T47D (cell line): ENCODE measurements around the gene GLI3.

Experiments used
- DNase-seq, 2 experiments: peaks; one replicate each; pipeline versions ENCODE4 v3.0.0 to v3.0.0-alpha.2; 2011 to 2012; ENCODE audit warnings: low read depth in 1 of 2, low spot score in 1 of 2
- JUND ChIP-seq: IDR thresholded peaks from 2 replicates; pipeline ENCODE4 v1.6.1; 2012; ENCODE audit warnings: low read depth
- in situ Hi-C: cut with HindIII; loops from 2 replicates; pipeline ENCODE4 v1.10.0; 2016; ENCODE audit warnings: low sequenced_read_pairs, low pct_unique_long_range_greater_than_20kb

The GLI3 gene

DNA sequence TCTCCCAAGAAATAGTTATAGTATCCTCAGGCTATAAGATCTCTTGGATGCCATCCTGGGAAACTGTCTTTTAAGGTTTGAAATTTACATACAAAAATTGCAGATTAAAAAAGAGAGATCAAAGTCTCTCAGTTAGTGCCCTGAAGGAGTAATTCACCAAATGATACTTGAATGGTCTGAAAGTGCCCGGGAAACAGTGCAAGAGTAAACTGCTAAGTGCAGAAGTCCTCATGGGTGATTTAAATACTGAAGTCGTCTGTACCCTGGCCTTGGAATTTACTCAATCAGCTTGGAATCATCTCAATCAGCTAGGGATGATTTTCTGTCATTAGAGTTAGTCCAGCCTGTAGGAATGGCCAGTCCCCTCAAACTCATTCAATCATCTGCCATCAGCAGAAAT lies 155.3 kb downstream of the GLI3 start:
- no peak for DNase-seq
- in situ Hi-C loops: no loop called here
- no peak for TF ChIP-seq JUND

DNA sequence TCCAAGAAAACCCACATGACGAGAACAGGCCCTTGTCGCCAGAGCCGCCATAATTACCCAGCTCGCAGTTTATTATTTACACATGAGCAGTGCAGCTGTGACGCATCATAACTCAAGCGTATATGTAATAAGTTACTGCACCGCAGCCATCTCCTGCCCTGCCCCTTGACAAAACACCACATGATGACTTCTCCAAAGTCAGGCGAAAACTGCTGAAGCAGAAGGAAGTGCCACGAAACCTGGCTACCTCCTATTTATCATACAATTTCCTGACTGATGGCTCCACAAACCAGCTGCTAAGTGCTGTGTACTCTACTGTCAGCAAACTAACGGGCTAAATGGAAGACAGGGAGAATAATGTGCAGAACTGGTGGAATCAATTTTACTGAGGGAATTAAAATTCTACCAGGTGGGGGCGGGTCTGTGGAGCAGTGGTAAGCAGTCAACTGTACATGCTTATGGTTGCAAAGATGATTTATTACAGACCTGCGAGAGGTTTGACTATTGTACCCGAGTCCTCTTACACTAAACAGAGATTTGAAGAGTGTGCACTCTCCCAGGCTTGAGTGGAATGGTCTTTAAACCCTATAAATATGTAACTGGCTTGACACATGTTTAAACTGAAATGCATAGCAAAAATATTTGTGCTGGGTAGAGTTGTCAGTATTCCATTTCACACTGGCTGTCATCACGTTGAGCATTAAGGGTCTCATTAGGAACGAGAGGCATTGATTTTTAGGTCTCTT lies 156.0 kb downstream of the GLI3 start:
- in situ Hi-C loops: no loop called here

DNA sequence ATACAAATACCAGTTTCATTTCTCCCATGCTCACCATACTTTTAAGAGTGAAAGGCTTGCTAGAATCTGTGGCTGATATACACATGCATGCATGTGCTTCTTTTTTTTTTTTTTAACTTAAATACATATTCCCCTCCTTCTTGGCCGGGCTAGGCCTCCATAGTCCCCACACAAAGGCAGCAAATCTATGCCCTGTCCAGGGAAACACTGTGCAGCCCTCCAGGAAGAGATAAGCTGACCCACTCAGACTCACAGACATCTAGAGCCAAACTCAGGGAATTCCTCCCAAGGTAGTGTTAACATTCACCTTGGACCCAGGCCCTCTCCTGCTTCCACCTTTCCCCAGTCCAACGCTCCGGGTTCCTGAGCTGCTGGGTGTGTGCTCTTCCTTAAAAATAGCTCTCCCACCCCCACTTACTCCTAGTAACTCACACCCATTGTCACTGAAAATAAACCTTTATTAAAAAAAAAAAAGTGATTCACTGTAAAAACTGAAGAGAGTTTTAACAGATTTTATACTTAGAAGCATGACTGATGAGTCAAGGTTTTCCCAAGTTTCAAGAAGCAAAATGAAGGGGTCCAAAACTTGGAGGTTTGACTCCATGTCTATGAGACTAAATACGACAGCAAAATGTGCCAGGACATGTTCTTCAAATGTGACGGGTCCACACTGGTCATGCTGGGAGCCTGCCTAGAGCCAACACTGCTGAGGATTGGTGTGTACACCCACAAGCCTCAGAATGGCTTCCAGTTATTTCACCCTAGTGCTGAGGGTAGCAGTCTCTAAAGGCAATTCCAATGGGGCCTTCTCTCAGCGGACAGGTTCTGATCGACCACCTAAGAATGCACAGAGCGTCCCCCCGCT lies 159.5 kb downstream of the GLI3 start:
- no peak for TF ChIP-seq JUND
- DNase-seq: no peak
- in situ Hi-C loops: no loop called here

More for the DNA sequence above, 156.0 kb downstream of the GLI3 start:
- TF ChIP-seq JUND: no peak
- DNase-seq: no peak

DNA sequence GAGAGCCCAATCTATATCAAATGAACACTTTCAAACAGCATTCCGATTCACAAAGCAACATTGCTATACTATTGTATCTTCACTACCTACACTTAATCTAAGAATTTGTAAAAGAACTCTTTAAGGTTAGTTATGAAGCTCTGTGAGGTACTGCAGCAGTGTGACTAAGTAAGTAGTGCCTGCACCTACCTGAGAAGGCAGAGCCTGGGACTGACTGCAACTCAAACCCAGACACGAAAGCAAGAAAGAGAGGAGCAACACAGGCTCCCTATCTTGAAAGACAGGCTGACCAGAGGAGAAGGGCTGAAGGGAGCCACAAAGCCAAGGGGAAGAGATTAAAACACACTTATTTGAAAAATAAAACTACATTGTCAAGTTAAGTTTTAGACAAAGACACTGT lies 160.1 kb downstream of the GLI3 start:
- TF ChIP-seq JUND: no peak
- DNase-seq: no peak
- in situ Hi-C loops: no loop called here

GRCh38 chr7:42075418-42075817 lies 161.6 kb downstream of the GLI3 start:
- in situ Hi-C loops: no loop called here
- no peak for TF ChIP-seq JUND
- no peak for DNase-seq

- DNase-seq: no peak
- no peak for TF ChIP-seq JUND
- in situ Hi-C loops: no loop called here
These were observed 162.9 kb downstream of the GLI3 start for GRCh38 chr7:42074076-42074475.

GRCh38 chr7:42071372-42072261 lies 165.4 kb downstream of the GLI3 start:
- DNase-seq: no peak
- in situ Hi-C loops: no loop called here
- TF ChIP-seq JUND: no peak

- in situ Hi-C loops: no loop called here
- TF ChIP-seq JUND: no peak
- DNase-seq: peak in 1 of 2 experiments; percentile 39
These were observed 166.9 kb downstream of the GLI3 start for GRCh38 chr7:42070068-42070467.

DNA sequence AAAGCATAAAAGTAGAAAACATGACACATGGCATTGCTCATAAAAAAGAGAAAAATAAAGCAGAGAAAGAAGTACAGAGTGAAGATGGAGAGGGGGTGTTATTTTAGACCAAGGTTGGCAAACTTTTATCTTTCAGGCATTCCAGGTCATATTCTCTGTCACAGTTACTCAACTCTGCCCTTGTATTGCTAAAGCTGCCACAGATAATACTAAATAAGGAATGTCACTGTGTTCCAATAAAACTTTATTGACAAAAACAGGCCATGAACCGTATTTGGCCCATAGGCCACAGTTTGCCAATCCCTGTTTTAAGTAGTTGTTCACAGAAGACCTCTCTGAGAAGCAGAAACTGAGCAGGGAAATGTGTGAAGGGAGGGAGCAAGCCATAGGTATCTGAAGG lies 167.4 kb downstream of the GLI3 start:
- in situ Hi-C loops: no loop called here
- no peak for DNase-seq
- TF ChIP-seq JUND: no peak

DNA sequence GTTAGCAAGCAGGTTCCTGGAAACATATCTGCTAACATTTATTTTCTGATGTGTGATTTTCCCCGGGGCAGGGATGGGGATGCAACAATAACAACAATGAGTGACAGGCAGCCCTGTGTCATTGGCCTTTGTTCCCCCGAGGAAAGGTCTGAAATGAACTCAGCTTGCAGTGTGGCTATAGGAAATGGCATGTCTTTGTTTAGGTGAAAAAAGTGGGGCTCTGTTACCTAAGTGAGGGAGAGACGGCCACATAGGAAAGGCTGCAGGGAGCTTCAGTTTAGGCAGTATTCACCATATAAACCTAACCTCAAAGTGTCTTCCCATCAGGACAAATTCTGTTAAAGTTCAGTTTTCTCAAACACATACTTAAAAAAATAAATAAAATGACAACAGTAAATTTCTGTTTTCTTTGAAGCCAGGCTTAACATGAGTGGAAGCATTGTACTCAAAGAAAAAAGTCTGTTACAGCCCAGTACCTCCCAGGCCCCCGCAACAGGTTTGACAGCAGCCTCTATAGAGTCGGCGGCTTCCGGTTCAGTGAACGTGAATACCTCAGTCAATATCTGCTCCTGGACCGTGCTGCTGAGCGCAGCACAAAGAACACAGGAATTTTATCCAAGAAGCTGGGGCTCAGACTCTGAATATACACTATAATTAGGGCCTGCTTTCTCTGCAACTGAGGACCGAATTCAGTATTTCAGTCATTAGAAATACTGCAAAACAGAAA lies 168.3 kb downstream of the GLI3 start:
- TF ChIP-seq JUND: no peak
- DNase-seq: no peak
- in situ Hi-C loops: no loop called here

DNA sequence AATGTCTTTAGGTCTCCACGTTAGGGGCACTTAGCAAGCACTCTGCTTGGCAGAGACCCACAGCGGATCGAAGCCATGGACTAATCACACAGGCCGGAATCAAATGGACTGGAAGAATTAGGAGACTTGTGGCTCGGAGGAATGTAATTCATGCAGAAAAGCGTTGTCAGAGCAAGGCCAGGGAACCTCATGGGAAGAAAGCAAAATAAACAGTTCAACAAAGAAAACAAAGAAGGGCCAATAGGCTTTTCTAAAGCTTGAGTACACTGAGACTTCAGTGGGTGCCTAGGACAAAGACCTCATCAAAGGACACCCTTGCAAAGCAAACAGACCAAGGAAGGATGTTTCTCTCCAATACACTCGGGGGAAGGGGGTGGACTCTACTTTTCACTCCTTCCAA lies 171.1 kb downstream of the GLI3 start:
- peak in 1 of 2 experiments; percentile 24 for DNase-seq
- in situ Hi-C loops: no loop called here

GRCh38 chr7:42065015-42065414 lies 172.0 kb downstream of the GLI3 start:
- DNase-seq: no peak
- TF ChIP-seq JUND: no peak
- in situ Hi-C loops: no loop called here

More for the DNA sequence above, 171.1 kb downstream of the GLI3 start:
- no peak for TF ChIP-seq JUND
